MM.1S (cell line): ENCODE results near the gene MSL1.
A peak's percentile ranks its signal among the peaks of the same experiment; 100 is the strongest.

ENCODE experiments used
- DNase-seq: peaks from one replicate; pipeline ENCODE4 v3.0.0-alpha.2; 2015
- H2AFZ ChIP-seq: fragments of 300-600 bp; sonication (generic); 2 replicates; pipeline ENCODE4 v1.6.0; 2016; ENCODE audit warnings: antibody characterized with exemption, low read length
- H3F3A ChIP-seq: fragments of 300-600 bp; sonication (generic); 2 replicates; pipeline ENCODE4 v1.6.1; 2016; ENCODE audit warnings: mild to moderate bottlenecking, antibody characterized with exemption, low read length, moderate library complexity, mixed read lengths; ENCODE audit not compliant: insufficient read depth
- H3K27ac ChIP-seq: fragments of 300-600 bp; sonication (generic); 2 replicates; pipeline ENCODE4 v1.5.1; 2016; ENCODE audit warnings: mild to moderate bottlenecking, low read length
- H3K27me3 ChIP-seq: fragments of 300-600 bp; sonication (generic); replicated peaks from 2 replicates; pipeline ENCODE4 v1.6.0; 2016; ENCODE audit warnings: low read length; ENCODE audit not compliant: insufficient read depth
- H3K36me3 ChIP-seq: fragments of 300-600 bp; sonication (generic); replicated peaks from 2 replicates; pipeline ENCODE4 v1.6.1; 2016; ENCODE audit warnings: mild to moderate bottlenecking, low read length, mixed read lengths; ENCODE audit not compliant: insufficient read depth
- H3K4me1 ChIP-seq: fragments of 300-600 bp; sonication (generic); 2 replicates; pipeline ENCODE4 v1.6.1; 2016; ENCODE audit warnings: low read length, mixed read lengths
- H3K4me2 ChIP-seq: fragments of 300-600 bp; sonication (generic); 2 replicates; pipeline ENCODE4 v1.6.0; 2016; ENCODE audit warnings: low read depth, low read length
- H3K4me3 ChIP-seq: fragments of 300-600 bp; sonication (generic); 2 replicates; pipeline ENCODE4 v1.5.1; 2016; ENCODE audit warnings: low read length, mixed read lengths
- H3K79me2 ChIP-seq: fragments of 300-600 bp; sonication (generic); 2 replicates; pipeline ENCODE4 v1.6.1; 2016; ENCODE audit warnings: mixed run types, low read length, mixed read lengths
- H3K9ac ChIP-seq: fragments of 300-600 bp; sonication (generic); 2 replicates; pipeline ENCODE4 v1.6.1; 2016; ENCODE audit warnings: low read length, mixed read lengths
- H3K9me2 ChIP-seq: fragments of 300-600 bp; sonication (generic); replicated peaks from 2 replicates; pipeline ENCODE4 v1.6.1; 2016; ENCODE audit warnings: mild to moderate bottlenecking, low read length, mixed read lengths; ENCODE audit not compliant: insufficient read depth
- H3K9me3 ChIP-seq: fragments of 300-600 bp; sonication (generic); replicated peaks from 2 replicates; pipeline ENCODE4 v1.6.1; 2016; ENCODE audit warnings: mild to moderate bottlenecking, low read length, mixed read lengths; ENCODE audit not compliant: insufficient read depth
- H4K20me1 ChIP-seq: fragments of 300-600 bp; sonication (generic); 2 replicates; pipeline ENCODE4 v1.6.1; 2016; ENCODE audit warnings: mild to moderate bottlenecking, low read length, moderate library complexity, mixed read lengths; ENCODE audit not compliant: insufficient read depth
- EZH2 ChIP-seq: fragments of 300-600 bp; sonication (generic); optimal IDR thresholded peaks from 2 replicates; pipeline ENCODE3; 2017; ENCODE audit warnings: low read depth, mild to moderate bottlenecking, antibody characterized with exemption, low read length, mixed read lengths
- EZH2phosphoT487 ChIP-seq: fragments of 300-600 bp; sonication (generic); IDR thresholded peaks from 2 replicates; pipeline ENCODE4 v1.6.1; 2018; ENCODE audit warnings: antibody characterized with exemption, low read length
- TF ChIP-seq, protein P1 (sequence below): fragments of 300-600 bp; sonication (generic); IDR thresholded peaks from 2 replicates; pipeline ENCODE4 v1.5.1; 2016; ENCODE audit warnings: antibody characterized with exemption, low read length, mixed read lengths

Gene MSL1

DNA sequence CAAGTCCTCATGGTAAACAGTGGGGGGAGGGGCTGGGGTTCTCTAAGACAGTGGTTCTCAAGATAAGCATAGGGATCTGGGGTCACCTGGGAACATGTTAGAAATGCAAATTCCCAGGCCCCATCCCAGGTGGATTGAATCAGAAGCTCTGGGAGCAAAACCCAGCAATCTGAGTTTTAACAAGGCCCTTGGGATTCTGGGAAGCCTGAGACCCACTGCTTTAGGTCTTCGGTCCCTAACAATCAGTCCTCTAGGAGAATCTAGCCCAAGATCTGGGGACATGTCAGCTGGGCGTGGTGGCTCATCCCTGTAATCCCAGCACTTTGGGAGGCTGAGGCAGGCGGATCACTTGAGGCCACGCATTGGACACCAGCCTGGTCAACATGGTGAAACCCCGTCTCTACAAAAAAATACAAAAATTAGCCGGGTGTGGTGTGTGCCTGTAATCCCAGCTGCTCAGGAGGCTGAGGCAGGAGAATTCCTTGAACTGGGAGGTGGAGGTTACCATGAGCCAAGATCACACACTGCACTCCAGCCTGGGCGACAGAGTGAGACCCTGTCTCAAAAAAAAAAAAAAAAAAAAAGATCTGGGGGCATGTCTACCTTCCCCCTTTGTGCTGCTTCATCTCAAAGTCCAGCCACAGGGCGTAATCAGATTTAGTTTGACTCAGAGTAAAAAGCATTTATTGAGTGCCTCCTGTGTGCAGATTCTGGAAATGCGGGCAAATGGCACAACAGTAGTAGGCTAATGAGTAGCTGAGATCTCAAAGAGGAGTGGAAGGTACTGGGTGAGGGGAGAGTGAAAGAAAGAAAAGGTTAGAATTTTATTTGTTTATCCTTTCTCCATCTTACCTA is 12.6 kb upstream of the MSL1 start:
- peaks cover 51% of the 10 kb centered on the region for H3K4me1 ChIP-seq
- no peak overlapping the region for H2AFZ ChIP-seq
- TF ChIP-seq EZH2 (no peak), EZH2phosphoT487 (no peak)
- TF ChIP-seq, protein P1, sequence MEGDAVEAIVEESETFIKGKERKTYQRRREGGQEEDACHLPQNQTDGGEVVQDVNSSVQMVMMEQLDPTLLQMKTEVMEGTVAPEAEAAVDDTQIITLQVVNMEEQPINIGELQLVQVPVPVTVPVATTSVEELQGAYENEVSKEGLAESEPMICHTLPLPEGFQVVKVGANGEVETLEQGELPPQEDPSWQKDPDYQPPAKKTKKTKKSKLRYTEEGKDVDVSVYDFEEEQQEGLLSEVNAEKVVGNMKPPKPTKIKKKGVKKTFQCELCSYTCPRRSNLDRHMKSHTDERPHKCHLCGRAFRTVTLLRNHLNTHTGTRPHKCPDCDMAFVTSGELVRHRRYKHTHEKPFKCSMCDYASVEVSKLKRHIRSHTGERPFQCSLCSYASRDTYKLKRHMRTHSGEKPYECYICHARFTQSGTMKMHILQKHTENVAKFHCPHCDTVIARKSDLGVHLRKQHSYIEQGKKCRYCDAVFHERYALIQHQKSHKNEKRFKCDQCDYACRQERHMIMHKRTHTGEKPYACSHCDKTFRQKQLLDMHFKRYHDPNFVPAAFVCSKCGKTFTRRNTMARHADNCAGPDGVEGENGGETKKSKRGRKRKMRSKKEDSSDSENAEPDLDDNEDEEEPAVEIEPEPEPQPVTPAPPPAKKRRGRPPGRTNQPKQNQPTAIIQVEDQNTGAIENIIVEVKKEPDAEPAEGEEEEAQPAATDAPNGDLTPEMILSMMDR: no peak

DNA sequence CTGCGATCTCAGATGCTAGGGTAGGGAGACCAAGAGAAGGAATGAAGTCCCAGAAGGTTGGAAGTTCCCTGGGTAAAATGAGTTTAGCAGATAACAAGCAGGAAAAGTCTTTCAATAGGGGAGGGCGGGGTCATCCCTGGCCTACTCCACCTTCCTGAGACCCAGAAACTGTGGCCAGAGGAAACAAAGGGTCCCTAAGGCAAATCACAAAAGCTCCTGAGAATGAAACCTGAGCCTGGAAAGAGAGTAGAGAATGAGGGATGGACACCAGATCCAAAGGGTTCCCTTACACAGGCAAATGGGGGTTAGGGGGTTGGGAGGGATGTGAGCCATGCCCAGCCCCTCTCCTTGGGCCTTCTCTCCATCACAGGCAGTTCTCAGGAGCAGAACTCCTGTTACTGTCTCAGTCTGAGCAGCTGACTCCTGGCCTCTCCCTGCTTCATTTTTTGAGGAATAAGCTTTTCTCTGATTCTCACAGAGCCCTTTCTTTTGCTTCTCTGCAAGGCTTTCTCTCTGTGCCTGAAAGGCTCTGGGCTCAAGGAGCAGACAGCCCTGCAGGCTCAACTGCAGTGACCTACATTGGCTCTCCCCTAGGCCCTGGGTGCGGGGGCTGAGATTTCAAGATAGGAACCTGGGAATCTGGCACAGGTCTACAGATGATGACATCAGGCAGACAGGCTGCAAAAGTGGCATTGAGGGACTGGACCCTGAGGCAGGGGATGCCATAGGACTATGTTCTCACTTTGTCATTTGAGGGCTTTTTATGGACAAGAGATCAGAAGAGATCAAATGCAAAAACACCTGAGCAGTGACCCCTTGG is 11.5 kb upstream of the MSL1 start:
- H3K27ac ChIP-seq: no peak overlapping the region
- H2AFZ ChIP-seq: no peak overlapping the region

More for the DNA sequence above, 12.6 kb upstream of the MSL1 start:
- H3K9me3 ChIP-seq: no peaks in the 10 kb centered on the region
- H3K4me2 ChIP-seq: no peak overlapping the region
- H3K9ac ChIP-seq: no peak overlapping the region
- H3K79me2 ChIP-seq: no peaks in the 10 kb centered on the region
- H3K4me3 ChIP-seq: no peak overlapping the region
- H4K20me1 ChIP-seq: no peaks in the 10 kb centered on the region
- H3K36me3 ChIP-seq: no peaks in the 10 kb centered on the region
- peak; percentile 26 for DNase-seq
- H3K9me2 ChIP-seq: no peaks in the 10 kb centered on the region
- H3K27me3 ChIP-seq: no peaks in the 10 kb centered on the region
- peaks cover 7% of the 10 kb centered on the region; the same call in 1 of the 2 replicates for H3F3A ChIP-seq
- no peak overlapping the region for H3K27ac ChIP-seq

DNA sequence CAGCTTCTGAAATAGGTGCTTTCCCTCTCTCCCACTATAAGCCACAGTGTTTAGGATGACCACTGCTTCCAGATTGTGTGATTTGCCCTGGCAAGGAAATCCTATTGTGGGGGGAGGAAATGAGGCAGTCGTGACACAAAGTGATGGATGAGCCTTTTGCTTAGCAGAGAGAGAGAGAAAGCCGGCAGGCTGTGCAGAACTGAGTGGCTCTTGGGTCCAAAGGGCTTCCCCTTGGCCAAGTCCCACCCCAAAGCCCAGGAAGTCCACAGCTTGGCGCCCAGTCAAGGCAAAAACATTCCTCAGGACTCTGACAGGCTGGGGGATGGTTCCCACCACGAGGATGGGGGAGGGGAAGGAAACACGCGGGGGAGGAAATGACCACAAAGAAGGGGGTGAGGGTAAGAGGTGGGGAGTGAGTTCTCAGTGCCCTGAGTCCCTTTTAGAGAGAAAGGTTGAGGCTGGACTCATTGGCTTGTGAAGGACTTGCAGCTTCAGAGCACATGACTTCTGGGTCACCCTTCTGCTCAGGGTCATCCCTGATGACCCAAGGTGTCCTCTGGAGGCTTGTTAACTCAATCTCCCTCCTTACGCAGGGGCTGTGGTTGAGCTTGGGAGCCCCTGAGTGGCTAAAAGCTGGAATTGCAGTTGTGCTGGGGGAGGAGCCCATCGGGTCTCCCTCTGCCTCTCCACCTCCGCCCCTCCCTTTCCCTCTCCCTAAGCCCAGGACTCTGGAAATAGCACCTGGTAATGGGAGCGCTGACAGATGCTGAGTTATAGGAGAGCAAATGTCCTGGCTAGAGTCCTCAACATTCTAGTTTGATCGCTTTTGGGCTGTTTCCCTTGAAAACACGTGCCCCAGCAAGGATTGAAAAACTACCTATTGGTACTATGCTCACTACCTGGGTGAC is 10.3 kb upstream of the MSL1 start:
- Histone ChIP-seq H3F3A (0 out of 2 replicates have a peak, but pooled peaks cover 2% of the 10 kb centered on the region), H3K27ac (no peak overlapping the region), H2AFZ (peak overlapping the region; percentile 91), H3K9me2 (no peaks in the 10 kb centered on the region), H3K9me3 (no peaks in the 10 kb centered on the region), H3K9ac (peak overlapping the region; percentile 41), H3K4me1 (peaks cover 35% of the 10 kb centered on the region), H3K27me3 (no peaks in the 10 kb centered on the region), H3K36me3 (no peaks in the 10 kb centered on the region), H4K20me1 (no peaks in the 10 kb centered on the region), H3K4me3 (peak overlapping the region; percentile 25; the same call in 1 of the 2 replicates), H3K79me2 (no peaks in the 10 kb centered on the region), H3K4me2 (peak overlapping the region; percentile 84)
- TF ChIP-seq EZH2 (no peak), EZH2phosphoT487 (no peak)
- TF ChIP-seq, protein P1: peak; percentile 88
- peak; percentile 88 for DNase-seq

More for the DNA sequence above, 11.5 kb upstream of the MSL1 start:
- Histone ChIP-seq H3K4me3 (no peak overlapping the region), H3K4me1 (peaks cover 41% of the 10 kb centered on the region), H3K9me3 (no peaks in the 10 kb centered on the region), H3K79me2 (no peaks in the 10 kb centered on the region), H3K36me3 (no peaks in the 10 kb centered on the region), H4K20me1 (no peaks in the 10 kb centered on the region), H3K27me3 (no peaks in the 10 kb centered on the region), H3F3A (0 out of 2 replicates have a peak, but pooled peaks cover 2% of the 10 kb centered on the region), H3K9me2 (no peaks in the 10 kb centered on the region), H3K4me2 (no peak overlapping the region), H3K9ac (no peak overlapping the region)
- TF ChIP-seq, protein P1: no peak
- TF ChIP-seq EZH2 (no peak), EZH2phosphoT487 (no peak)
- DNase-seq: no peak
